ENCODE results near the gene IFI35.
A peak's percentile ranks its signal among the peaks of the same experiment; 100 is the strongest.
"Not testable (repeated sequence)": the region's sequence is repeated elsewhere in the genome, so short reads cannot be mapped to it uniquely, and the experiment has no call there.

The IFI35 gene

DNA sequence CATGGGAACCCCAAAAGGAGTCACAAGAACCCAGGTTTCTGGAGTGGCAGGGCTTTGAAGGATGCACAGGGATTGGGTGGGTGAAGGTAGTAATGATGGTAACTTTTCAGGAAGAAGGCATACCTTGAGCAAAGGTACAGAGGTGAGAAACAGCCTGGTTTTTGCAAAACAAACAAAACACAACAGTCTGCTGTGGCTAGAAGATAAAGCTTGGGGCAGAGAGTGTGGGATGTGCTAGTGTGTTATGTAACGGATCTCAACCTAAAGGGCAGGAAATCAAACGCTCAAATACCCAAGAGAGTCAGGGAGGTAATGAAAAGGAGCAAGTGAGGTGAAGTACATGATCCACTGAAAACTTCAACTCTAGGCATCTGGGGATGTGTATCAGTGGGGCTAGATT, 31.3 kb upstream of the IFI35 start:
- H3K9me3 ChIP-seq (ENCODE audit: severe bottlenecking), result no peaks in the 10 kb centered on the region
- H3K36me3 ChIP-seq, result peaks cover 3% of the 10 kb centered on the region
- no peak overlapping the region for H3K4me3 ChIP-seq (ENCODE audit: low read depth, low read length)
- no peak for DNase-seq
- TF ChIP-seq, protein P1, sequence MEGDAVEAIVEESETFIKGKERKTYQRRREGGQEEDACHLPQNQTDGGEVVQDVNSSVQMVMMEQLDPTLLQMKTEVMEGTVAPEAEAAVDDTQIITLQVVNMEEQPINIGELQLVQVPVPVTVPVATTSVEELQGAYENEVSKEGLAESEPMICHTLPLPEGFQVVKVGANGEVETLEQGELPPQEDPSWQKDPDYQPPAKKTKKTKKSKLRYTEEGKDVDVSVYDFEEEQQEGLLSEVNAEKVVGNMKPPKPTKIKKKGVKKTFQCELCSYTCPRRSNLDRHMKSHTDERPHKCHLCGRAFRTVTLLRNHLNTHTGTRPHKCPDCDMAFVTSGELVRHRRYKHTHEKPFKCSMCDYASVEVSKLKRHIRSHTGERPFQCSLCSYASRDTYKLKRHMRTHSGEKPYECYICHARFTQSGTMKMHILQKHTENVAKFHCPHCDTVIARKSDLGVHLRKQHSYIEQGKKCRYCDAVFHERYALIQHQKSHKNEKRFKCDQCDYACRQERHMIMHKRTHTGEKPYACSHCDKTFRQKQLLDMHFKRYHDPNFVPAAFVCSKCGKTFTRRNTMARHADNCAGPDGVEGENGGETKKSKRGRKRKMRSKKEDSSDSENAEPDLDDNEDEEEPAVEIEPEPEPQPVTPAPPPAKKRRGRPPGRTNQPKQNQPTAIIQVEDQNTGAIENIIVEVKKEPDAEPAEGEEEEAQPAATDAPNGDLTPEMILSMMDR (IDR thresholded peaks at IDR 0.05; ENCODE audit: low read depth, low read length), result no peak
- no peak overlapping the region for H3K27ac ChIP-seq
- no peaks in the 10 kb centered on the region for H3K27me3 ChIP-seq (ENCODE audit: insufficient read depth, low read depth, severe bottlenecking)

DNA sequence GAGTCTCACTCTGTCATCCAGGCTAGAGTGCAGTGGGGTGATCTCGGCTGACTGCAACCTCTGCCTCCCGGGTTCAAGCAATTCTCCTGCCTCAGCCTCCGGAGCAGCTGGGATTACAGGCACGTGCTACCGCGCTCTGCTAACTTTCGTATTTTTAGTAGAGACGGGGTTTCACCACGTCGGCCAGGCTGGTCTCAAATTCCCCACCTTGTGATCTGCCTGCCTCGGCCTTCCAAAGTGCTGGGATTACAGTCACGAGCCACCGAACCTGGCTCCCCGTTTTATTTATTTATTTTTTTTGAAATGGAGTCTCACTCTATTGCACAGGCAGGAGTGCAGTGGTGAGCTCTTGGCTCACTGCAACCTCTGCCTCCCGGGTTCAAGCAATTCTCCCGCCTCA, 30.9 kb upstream of the IFI35 start:
- H3K36me3 ChIP-seq; H3K27ac ChIP-seq; H3K4me3 ChIP-seq (ENCODE audit: low read depth, low read length); DNase-seq; H3K27me3 ChIP-seq (ENCODE audit: insufficient read depth, low read depth, severe bottlenecking); H3K9me3 ChIP-seq (ENCODE audit: severe bottlenecking): not testable (repeated sequence)

DNA sequence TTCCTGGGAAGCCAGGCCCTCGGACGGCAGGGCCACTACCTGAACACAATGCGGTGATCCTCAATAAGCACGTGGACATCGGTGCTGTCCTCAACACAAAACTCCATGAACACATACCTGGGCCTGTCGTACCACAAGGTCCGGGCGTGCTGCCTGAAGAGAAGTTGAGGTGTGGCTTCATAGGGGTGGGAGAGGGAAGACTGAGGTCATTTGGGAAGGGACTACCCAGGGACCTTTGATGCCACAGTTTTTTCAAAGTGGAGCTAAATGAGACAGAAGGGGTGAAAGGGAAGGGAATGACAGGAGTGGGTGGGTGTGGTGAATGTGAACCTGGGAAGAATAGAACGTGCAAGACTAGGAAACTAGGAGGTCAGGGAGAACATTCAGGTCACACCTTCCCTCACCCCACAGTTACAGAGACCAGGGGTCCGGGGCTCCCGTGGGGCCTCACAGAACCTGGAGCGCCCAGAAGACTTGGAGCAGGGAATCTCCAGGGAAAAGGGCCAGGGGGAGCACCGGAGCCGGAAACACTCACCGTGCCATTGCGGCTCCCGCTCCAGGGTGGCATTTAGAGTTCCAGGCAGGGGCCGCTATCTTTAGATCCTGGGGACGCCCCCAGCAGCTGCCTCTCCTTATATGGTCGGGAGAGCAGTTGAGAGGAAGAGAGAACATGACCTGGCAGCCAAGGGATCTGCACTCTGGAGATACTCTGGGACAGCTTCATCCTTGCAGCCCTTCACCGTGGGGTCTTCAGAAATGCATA, 26.9 kb upstream of the IFI35 start, which contains the start of gene PTGES3L:
Gene PTGES3L, minus strand, starts transcription at position 570 of the 763 bp plus-strand sequence. Its CDS starts 27 bp downstream, at position 543.
- peak; percentile 88 for DNase-seq
- Histone ChIP-seq H3K9me3 (ENCODE audit: severe bottlenecking) (no peaks in the 10 kb centered on the region), H3K4me3 (ENCODE audit: low read depth, low read length) (peak within 1 kb of the TSS; percentile 51), H3K36me3 (peaks cover 22% of the 10 kb centered on the region), H3K27me3 (ENCODE audit: insufficient read depth, low read depth, severe bottlenecking) (no peaks in the 10 kb centered on the region), H3K27ac (peak within 1 kb of the TSS; percentile 82)
- TF ChIP-seq, protein P1 (IDR thresholded peaks at IDR 0.05; ENCODE audit: low read depth, low read length), result no peak

DNA sequence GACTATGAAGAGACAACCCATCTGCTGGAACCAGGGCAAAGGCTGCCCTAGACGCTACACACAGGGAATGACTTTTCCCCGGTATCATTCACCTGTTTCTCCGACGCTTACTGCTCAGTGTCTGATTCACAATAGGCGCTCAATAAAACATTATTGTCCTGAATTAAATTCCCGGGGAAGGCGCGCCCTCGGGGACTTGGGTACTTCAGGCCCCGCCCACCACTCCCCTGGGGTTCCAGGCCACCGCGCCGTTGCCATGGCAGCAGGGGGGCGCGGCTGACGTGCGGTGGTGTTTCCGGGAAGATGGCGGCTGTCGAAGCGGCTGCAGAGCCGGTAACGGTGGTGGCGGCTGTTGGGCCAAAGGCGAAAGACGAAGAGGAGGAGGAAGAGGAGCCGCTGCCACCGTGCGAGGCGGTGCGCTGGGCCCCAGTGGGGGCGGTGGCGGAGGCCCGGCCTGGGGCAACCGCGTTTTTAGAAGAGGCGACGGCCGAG, 26.3 kb upstream of the IFI35 start, which contains the start of gene RUNDC1:
Gene RUNDC1, plus strand, starts transcription at position 292 of the 492 bp plus-strand sequence. Its CDS starts 12 bp downstream, at position 304.
- Histone ChIP-seq H3K9me3 (ENCODE audit: severe bottlenecking) (no peaks in the 10 kb centered on the region), H3K4me3 (ENCODE audit: low read depth, low read length) (peak within 1 kb of the TSS; percentile 51), H3K36me3 (peaks cover 27% of the 10 kb centered on the region), H3K27me3 (ENCODE audit: insufficient read depth, low read depth, severe bottlenecking) (no peaks in the 10 kb centered on the region), H3K27ac (peak within 1 kb of the TSS; percentile 82)
- TF ChIP-seq, protein P1 (IDR thresholded peaks at IDR 0.05; ENCODE audit: low read depth, low read length), result no peak
- peak; percentile 96 for DNase-seq

DNA sequence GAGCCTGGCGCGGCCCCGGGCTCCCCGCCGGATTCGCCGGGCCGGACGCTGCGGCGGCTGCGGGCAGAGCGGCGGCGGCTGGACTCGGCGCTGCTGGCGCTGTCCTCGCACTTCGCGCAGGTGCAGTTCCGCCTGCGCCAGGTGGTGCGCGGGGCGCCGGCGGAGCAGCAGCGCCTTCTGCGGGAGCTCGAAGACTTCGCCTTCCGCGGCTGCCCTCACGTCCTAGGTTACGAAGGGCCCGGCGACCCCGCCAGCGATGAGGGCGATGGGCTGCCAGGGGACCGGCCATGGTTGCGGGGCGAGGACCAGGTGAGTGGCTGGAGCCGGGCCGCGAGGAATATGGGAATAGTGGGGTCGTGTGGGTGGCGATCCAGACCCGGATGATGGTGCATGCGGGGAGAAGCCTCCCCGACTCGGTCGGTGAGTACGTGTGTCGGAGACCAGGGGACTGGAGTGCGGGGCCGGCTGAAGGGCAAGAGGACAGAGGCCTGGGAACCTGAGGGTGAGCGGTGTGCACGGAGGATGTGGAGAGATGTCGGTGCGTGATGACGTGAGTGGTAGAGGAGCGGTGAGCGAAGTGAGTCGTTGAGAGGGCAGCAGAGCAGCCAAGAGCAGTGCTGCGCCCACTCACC, 25.7 kb upstream of the IFI35 start:
- H3K27ac ChIP-seq, result peak overlapping the region; percentile 82

More for the DNA sequence above, 25.7 kb upstream of the IFI35 start:
- Histone ChIP-seq H3K36me3 (peaks cover 32% of the 10 kb centered on the region), H3K9me3 (ENCODE audit: severe bottlenecking) (no peaks in the 10 kb centered on the region), H3K4me3 (ENCODE audit: low read depth, low read length) (peak overlapping the region; percentile 51), H3K27me3 (ENCODE audit: insufficient read depth, low read depth, severe bottlenecking) (no peaks in the 10 kb centered on the region)
- DNase-seq, result peak; percentile 71
- TF ChIP-seq, protein P1 (IDR thresholded peaks at IDR 0.05; ENCODE audit: low read depth, low read length), result peak; percentile 43

All from WERI-Rb-1 (cell line).